Esophagus mucosa (tissue), 1 donor: ENCODE results near the gene TMEM178B. TPM values are rescaled to one million over a fixed set of nuclear protein-coding genes. Genes with fewer than 3 reads are reported as not detected.
A peak's percentile ranks its signal among the peaks of the same experiment; 100 is the strongest.

ENCODE experiments used
- ATAC-seq: fragments of 200-7000 bp; cut with Tn5 transposase; one replicate; pipeline ENCODE4 v1.9.1; 2020
- total RNA-seq: library from RNA; stranded (reverse); gene quantifications from one replicate; pipeline ENCODE4 v1.2.4, GENCODE V29; 2023
- donor health status: DM: yes; HTN: yes; CAD: no.

Gene TMEM178B
- total RNA-seq, 1 donor from 2014 or later, result 4.0 TPM

DNA sequence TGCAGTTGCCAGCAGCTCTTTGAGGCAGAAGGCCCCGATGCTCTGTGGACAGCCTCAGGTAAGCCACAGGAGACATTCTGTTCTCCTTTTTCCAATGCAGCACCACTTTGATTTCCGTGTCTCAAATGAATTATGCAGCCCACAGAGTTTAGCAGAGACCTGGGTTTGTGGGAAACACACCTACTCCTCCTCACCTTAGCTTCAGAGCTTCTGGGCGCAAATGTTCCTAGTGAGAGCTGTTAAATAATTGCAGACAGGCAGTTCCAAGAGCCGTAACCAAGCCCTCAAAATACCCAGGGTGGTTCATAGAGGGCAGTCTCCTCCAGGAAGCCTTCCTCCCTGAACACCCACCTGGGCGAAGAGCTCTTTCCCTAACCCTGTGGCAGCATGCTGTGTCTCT is 408.1 kb downstream of the TMEM178B start:
- ATAC-seq, result no peak

DNA sequence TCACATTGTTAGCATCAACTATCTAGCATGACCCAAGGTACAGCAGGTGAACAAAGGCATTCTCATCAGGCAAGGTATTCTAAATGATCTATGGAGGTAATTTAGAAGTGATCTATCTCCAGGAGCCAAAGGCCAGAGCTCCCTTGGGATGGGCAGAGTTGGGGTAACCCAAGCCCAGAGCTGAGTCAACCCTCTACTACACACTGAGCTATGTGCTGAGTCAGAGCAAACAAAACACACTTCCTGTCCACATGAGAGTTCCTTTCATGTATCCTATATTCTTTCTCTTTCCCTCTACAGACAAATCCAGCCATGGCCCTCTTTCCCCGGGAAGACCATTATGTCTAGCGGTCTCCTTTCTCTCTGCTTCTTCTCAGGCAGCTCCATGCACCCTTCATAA is 409.2 kb downstream of the TMEM178B start:
- peak; percentile 74 for ATAC-seq

DNA sequence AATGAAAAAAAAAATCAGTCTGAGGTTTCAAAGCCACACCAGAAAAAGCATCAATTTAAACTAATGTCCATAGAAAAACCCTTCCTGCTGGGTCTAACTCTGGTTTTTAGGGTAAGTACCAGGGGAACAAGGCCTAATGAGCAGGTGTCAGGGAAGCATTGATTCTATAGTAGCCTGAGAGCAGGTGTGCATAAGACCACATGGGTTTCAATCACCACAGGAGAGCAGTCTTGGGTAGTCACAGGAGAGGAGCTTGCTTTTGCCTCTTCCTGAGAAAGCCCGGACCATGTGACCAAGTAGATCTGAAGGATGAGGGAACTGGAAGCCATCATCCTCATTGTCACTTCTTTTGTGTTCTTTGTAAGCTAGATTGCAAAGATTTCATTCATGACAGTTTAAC is 411.0 kb downstream of the TMEM178B start:
- ATAC-seq, result no peak

DNA sequence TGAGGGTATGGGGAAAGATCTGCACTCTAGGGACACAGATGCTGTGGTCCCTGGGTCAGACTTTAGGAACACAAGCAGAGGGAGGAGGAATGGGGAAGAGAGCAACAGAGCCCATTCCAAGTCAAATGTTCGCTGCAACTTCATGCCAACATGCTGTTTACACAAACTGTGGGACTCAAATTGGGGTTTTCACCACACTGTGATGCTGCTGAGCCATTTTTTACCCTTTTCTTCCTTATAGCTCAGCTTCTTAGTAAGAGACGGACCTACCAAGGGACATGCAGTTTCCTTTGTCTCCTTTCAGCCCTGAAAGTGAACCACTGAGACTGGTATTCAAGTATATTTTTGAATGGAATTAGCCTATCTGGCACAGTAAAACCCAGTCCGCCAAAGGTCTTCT is 413.1 kb downstream of the TMEM178B start:
- ATAC-seq, result no peak

DNA sequence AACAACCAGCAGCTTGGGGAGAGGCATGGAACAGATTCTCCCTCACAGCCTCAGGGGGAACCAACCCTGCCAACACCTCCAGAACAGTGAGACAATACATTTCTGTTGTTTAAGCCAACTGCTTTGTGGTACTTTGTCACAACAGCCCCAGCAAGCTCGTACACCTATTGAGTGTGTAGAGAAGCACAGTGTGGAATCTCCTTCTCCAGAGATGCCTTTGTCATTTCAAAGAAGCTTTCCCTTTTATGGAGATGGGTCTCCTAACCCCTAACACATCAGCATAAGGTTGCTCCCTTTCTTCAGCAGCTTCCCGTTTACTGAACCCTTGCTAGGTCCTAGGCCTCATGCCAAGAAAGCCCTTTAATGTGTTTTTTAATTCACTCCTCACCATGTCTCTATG is 416.6 kb downstream of the TMEM178B start:
- no peak for ATAC-seq

DNA sequence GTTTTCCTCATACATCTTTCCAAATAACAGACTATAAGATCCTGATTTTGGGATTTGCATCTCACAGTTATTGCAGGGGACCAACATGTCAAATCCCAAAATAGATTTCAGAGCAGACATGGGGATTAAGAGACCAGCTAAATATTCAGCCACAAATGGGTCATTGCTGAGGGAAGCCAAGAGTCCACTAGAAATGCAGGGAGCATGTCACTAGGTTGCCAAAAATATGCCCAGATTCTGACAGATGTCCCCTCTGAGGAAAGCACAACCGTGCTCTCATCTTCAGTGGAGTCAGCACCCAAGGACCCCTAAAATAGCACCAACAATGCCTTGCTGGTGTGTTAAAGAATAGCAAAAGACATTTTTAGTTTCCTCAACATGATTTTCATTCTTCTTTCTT is 421.2 kb downstream of the TMEM178B start:
- no peak for ATAC-seq

DNA sequence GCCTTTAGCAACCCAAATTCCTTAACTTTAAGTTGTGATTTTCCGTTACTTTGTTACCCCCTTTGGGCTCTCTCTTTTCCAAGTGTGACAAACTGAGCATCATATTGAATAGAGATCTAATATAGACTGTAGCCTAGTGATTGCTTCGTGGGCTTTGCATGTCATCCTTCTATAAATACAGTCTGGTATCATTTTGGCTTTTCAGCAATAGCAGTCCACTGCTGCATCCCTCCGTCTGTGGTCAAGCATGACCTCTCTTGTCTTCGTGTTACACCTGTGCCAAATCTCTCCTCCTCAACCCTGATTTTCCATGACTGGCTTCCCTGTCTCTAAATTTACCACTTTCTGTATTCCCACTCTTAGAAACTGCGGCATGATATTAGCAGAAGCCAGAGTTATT is 423.5 kb downstream of the TMEM178B start:
- ATAC-seq, result no peak

DNA sequence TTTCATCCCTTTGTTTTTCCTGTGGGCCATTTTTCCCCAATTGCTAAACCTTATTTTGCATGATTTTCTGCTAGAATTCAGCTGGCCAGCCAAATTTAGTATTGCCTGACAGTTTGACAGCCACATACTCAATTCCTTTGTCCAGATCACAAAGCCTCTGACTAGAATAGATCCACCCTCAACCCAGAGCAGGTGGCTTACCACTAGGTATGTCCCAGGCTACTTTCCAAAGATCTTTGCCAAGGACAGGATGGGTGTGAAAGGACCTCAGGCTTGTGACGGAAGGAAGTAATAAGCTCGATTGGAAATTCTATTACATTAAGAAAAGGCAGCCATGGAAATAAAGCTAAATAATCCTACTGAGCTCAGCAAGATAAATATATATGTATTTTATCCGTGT is 426.7 kb downstream of the TMEM178B start:
- ATAC-seq, result no peak

DNA sequence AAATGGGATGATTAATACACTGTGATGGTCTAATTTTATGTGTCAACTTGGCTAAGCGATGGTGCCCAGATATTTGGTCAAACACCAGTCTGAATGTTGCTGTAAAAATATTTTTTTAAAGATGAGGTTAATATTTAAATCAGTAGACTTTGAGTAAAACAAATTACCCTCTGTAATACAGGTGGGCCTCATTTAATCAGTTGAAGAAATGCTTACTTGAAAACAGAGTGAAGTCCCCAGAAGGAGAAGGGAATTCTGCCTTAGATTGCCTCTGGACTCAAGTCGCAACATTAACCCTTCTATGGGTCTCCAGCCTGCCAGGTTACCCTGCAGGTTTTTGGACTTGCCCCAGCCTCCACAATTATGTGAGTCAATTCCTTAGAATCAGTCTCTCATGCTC is 427.6 kb downstream of the TMEM178B start:
- no peak for ATAC-seq

DNA sequence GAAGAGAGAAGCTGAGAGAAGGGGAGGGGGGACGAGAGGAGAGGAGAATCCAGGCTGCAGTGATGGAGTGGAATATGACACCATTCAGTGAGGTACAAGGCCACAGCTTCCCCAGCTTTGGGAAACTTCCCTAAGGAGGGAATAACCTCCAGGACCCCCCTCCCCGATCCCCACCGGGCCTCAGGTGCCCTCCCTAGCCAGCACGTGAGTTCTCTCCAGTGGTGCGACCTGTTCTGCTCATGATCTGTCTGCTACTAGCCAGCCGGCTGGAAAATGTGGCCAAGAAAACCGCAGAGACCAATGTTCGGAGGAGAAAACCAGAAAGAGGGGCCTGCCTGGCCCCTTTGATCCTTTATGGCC is 437.4 kb downstream of the TMEM178B start:
- ATAC-seq, result no peak

DNA sequence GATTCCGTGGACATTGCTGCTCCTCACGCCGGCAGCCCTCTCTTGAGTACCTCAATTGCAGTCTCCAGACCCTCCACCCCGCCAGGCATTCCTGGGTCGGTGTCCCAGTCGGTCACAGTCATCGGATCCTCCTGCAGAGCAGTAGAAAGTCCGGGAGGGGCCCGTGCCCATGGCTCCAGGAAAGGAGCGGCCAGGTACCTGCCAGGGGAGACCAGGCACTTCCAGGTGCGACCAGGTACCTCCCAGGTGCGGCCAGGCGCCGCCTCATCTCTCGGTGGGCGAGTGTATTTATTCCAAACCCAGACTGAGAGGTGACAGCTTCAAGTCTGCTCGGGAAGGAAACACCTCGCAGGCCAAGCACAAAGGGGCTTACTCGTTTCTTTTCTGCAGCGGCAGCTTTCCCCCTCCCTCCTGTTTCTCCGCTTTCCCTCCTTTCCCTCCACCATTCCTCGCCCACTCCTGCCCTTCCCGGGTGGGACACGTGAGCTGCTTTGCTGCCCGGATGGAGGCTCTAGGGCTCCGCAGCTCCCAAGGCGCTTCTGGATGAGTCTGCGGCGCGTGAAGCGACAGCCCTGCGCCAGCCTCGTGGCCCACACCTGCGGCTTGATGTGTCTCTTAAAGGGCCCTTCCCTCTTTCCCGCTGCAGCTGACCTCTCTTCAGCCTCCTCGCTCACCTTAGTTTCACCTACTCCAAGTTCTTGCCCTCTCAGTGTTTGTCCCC is 438.0 kb downstream of the TMEM178B start:
- ATAC-seq, result peak; percentile 52

DNA sequence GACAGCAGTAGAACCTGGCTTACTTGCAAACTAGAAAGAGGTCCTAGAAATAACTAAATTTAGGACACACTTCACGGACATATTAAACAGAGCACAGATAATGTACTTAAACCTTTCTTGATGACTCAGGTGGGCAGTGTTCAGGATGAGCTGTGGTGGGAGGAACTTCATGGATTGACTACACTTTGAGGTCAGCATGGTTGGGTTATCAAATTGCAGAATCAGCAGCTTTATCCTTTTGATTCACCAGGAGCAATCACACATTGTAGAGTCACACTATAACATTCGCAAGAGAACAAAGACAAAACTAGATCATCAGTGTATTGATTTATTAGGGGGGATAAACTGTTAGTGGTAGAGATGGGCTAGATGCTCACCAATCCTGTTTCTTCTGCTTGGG is 438.7 kb downstream of the TMEM178B start:
- ATAC-seq, result no peak

DNA sequence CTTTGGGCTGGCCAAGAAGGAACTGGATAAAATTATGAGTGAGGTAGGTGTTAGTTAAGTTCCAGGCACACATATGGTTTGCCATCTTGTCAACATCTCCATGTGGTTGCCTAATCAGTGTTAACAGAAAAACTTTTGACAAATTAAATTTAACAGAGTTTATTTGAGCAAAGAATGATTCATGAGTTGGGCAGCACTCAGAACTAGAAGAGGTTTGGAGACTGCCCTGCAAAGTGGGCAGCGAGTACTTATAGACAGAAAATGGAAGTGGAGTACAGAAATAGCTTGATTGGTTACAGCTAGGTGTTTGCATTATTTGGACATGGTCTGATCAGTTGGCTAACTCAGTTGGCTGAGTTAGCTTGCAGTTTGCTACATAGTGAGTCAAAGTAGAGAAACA is 439.9 kb downstream of the TMEM178B start:
- ATAC-seq, result no peak

DNA sequence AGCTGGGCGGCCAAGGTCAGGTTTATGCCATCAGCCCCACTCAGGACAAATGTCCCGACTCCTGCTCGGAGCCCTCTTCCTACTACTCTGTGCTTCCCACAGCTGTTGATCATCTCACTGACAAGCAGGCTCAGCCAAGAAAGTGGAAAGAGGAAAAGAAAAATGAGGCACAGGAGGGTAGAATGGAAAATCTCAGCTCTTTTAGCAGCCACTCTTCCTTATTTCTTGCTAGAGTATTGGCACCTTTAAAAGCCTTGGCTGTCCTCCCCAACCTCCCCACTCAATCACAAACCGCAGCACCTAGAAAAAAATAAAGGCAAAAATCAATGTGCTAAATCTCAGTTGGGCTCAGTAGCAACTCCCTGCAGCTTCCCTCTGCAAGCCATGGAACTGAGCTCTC is 442.1 kb downstream of the TMEM178B start:
- ATAC-seq, result no peak

DNA sequence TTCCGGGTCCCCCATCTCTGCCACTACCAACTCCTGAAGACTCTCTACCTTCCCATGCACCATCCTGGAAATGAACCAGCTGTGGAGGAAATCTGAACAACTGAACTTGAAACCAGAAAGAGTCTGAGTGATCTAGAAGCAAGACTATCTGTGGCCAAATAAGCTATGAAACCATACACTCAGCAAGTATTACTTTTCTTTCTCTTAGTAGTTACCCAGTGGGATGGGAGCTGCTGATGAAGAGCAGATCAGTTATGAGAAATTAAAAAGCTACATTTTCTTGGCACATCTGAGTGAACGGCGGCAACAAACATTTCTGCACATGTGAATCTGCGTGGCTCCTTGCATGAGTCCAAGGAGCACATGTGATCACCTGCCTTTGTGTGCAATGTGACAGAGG is 445.8 kb downstream of the TMEM178B start:
- ATAC-seq, result no peak

DNA sequence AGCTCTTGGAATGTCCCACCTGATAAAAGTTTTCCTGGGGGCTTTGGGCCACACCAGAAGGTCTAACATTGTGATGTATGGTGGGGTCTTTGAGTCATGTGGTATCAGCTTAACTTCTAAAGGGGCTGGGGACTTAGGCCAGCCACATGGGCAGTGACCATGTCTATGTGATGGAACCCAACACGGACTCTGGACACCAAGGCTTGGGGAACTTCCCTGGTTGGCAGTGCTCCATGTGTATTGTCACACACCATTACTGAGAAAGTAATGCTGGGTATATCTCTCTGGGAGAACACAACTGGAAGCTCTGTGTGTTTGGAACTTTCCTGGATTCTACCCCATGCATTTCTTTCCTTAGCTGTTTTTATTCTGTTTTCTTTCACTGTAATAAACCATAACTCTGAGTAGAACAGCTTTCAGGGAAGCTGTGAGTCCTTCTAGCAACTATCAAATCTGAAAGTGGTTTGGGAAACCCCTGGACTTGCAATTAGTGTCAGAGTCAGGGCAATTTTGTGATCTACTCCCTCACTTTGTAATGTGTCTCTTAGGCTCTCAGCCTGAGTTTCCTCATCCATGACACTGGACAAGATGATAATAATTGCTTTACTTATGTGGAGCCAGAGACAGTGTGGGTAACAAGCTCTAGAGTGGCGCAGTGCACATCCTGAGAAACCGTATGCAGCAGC is 448.9 kb downstream of the TMEM178B start:
- no peak for ATAC-seq

DNA sequence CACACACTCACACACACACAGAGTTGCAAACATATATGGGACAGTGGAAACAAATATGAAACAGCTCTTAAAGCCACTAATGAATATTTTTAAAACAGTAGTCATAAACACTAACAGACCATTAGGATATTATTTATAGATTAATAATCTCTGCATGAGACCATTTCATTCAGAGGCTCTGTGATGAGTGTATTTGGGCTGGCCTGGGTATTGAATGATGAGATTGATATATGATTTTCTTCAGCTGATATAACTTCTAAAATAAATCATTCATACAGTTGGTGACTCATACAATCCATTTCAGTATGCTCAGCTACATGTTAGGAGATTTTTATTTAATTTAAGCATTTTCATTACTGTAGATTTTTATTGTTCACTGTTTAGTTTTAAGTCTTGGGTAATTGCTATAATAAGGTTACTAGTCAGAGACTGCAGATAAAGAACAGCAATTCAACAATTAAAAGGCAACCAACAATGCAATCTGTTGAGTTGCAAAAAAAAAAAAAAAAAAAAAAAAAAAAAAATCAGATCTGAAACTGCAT is 452.2 kb downstream of the TMEM178B start:
- no peak for ATAC-seq

DNA sequence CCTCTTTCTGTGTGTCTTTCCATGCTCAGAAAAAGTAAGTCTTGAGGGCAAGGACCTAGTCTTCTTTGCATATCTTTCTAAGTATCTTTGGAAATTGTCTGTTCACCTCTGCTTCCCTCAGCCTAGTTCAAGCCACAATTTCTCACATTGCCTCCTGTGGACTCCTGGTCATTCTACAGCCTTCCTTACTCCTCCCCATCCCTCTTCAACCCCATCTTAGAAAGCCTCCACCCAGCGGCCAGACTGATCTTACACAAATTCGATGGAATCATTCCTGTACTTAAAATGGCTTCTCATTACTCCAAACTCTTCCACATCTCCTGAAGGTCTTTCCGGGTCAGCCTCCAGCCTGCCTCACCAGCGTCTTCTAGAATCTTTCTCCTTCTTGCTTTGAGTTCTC is 453.2 kb downstream of the TMEM178B start:
- no peak for ATAC-seq

DNA sequence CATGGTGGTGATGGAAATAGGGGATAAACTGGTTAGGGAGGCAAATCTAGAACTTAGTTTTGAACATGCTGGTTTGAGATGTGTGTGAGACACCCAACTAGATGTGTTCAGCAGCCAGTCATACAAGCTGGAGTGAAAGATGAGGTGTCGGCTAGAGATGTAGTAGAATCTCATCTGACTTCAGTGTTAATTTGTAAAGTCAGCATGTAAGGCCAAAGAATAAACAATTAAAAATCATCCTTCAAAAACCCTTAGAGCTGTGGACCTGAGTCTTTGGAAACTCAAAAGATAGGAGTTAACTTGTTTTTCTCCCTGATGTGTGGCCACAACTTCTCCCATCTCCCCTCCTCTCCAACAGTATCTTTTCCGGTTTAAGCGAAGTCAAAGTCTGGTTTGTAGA is 454.5 kb downstream of the TMEM178B start:
- no peak for ATAC-seq

Other genes starting within 250 kb of the TMEM178B start
- 16.9 TPM for gene BRAF, start 149.1 kb upstream of the TMEM178B start, total RNA-seq
- 54.1 TPM for gene MRPS33, start 59.1 kb upstream of the TMEM178B start, total RNA-seq